ENCODE measurements around the gene CLOCK.

Gene CLOCK

GRCh38 chr4:55378617-55379467 is 167.9 kb downstream of the CLOCK start:
- no peak for DNase-seq

Measured in OCI-M1 (cell line).